Measurements from ENCODE around the gene NT5DC4. TPM values are rescaled to one million over a fixed set of nuclear protein-coding genes. Genes with fewer than 3 reads are reported as not detected.
A peak's percentile ranks its signal among the peaks of the same experiment; 100 is the strongest.

Gene NT5DC4
- total and polyA plus RNA-seq, 2 of the 8 experiments (the other 6 are each of a cell fraction or from before 2014, with no cell fraction given): not detected

DNA sequence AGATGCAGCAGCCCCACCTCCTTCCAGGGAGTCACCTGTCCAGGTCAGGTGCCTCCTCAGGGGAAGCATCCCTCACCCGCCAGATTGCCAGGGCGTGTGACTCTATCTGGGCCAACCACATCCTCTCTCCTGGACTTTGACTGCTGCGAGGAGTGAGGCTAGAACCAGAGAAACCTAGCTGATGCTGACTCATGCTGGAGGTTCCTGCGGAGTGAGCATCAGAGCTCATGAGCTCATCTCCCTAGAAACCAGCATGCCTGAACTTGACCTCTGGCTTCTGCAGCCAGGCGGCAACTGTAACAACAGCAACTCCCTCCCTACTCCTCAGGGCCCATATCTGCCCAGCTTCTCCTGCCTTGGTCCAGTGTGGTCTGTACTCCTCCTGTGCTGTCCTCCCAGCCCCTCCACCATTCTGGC, 28.3 kb upstream of the NT5DC4 start:
- Histone ChIP-seq H2BK5ac (ENCODE audit: low read depth, low read length) (peak overlapping the region; percentile 77; the same call in 1 of the 2 replicates), H3K9me3 (ENCODE audit: insufficient read depth in 2 of 2, low read depth in 1 of 2, low read length in 1 of 2) (no peaks in the 10 kb centered on the region), H2BK15ac (ENCODE audit: low read length) (no peak overlapping the region), H3K23me2 (ENCODE audit: low read depth, low read length) (no peaks in the 10 kb centered on the region), H3K36me3 (ENCODE audit: control insufficient read depth in 2 of 4, insufficient read depth in 4 of 4, low read length in 3 of 4) (no peaks in the 10 kb centered on the region), H4K8ac (ENCODE audit: extremely low read depth, insufficient read depth, low read length) (0 out of 2 replicates have a peak overlapping the region, but pooled peaks have one; percentile 31), H3K23ac (ENCODE audit: insufficient read length) (no peak overlapping the region), H2AK5ac (ENCODE audit: low read depth, low read length) (0 out of 2 replicates have a peak overlapping the region, but pooled peaks have one; percentile 15), H2BK120ac (replicated peaks; ENCODE audit: low read depth, low read length) (peak overlapping the region; percentile 62), H3K4me1 (replicated peaks in 1 of 4; ENCODE audit: control insufficient read depth in 3 of 4, insufficient read depth in 4 of 4, low read length in 3 of 4) (peaks cover 0 to 6% (median 3%) of the 10 kb centered on the region in 4 experiments; a peak in 4 of 7 replicates), H4K20me1 (replicated peaks in 1 of 2; ENCODE audit: control insufficient read depth in 1 of 2, insufficient read depth in 2 of 2, low read length in 2 of 2) (no peaks in the 10 kb centered on the region), H3K4me3 (ENCODE audit: extremely low read depth in 1 of 4, insufficient read depth in 2 of 4, low read depth in 3 of 4, low read length in 4 of 4) (no peak overlapping the region), H2AFZ (ENCODE audit: low read length) (peak overlapping the region; percentile 71; the same call in 1 of the 2 replicates), H3K14ac (ENCODE audit: insufficient read length) (no peak overlapping the region), H4K5ac (ENCODE audit: insufficient read length, low read depth, low read length) (no peak overlapping the region), H3K4me2 (ENCODE audit: insufficient read depth in 1 of 2, low read depth in 2 of 2, low read length in 2 of 2) (no peak overlapping the region), H3K79me1 (ENCODE audit: low read depth, low read length) (no peaks in the 10 kb centered on the region), H3K27ac (ENCODE audit: low read depth, low read length) (no peak overlapping the region), H3K79me2 (ENCODE audit: control insufficient read depth in 1 of 2, insufficient read depth in 2 of 2, low read length in 2 of 2) (no peaks in the 10 kb centered on the region), H3K4ac (replicated peaks; ENCODE audit: insufficient read length, low read depth, low read length) (peak overlapping the region; percentile 60), H3K18ac (ENCODE audit: extremely low read depth, low read length) (no peak overlapping the region; the same call in 1 of the 2 replicates), H4K91ac (replicated peaks; ENCODE audit: insufficient read length, low read length) (peak overlapping the region; percentile 26), H2BK20ac (ENCODE audit: low read length) (no peak overlapping the region; the same call in 1 of the 2 replicates), H3K56ac (replicated peaks; ENCODE audit: insufficient read length, low read depth, low read length) (no peak overlapping the region), H3K9ac (replicated peaks in 1 of 4; ENCODE audit: extremely low read depth in 1 of 4, low read depth in 3 of 4, low read length in 3 of 4) (no peak overlapping the region), H2BK12ac (ENCODE audit: low read depth, low read length) (peak overlapping the region; percentile 35; the same call in 1 of the 2 replicates), H3K27me3 (replicated peaks in 1 of 4; ENCODE audit: control insufficient read depth in 3 of 4, extremely low read depth in 1 of 4, insufficient read depth in 3 of 4, low read length in 3 of 4) (no peaks in the 10 kb centered on the region)
- 74% methylated on average over 5 of the region's 5 CpGs; no CpG with 5 or more reads in 1 of the 2 experiments for WGBS, 2 experiments (ENCODE audit: extremely low coverage in 1 of 2, insufficient coverage in 1 of 2, insufficient read length in 1 of 2, insufficient replicate concordance in 2 of 2, low coverage in 1 of 2, low lambda C conversion rate in 2 of 2, missing lambda C conversion rate in 1 of 2)
- DNase-seq (ENCODE audit: low read depth in 1 of 2, low spot score in 2 of 2) (peak; percentile 13 to 41), FAIRE-seq (no peak)
- ChIA-PET POLR2A (ENCODE audit: partially characterized antibody) (interaction anchor here (1.0 to 1.3 kb wide), 3 partner anchors 27 to 45 kb away, joined by 3 to 4 read pairs (median 3); no protein-coding TSS in a partner anchor), CTCF (ENCODE audit: partially characterized antibody) (interaction anchor here (1.0 to 4.9 kb wide), 12 partner anchors 10 to 193 kb away, joined by 3 to 37 read pairs (median 4); no protein-coding TSS in a partner anchor)
- peak; percentile 65; the same call in 1 of the 2 replicates for TF ChIP-seq JUND (IDR thresholded peaks at IDR 0.05; ENCODE audit: low read length)
- TF ChIP-seq NRF1 (IDR thresholded peaks at IDR 0.05; ENCODE audit: low read depth, low read length): no peak
- no peak for TF ChIP-seq SAP30 (IDR thresholded peaks at IDR 0.05; ENCODE audit: insufficient read depth, insufficient replicate concordance, low read length)
- TF ChIP-seq TBP (IDR thresholded peaks at IDR 0.05; ENCODE audit: low read depth, low read length): no peak
- no peak for TF ChIP-seq SP1 (IDR thresholded peaks at IDR 0.05; ENCODE audit: low read depth, low read length)
- TF ChIP-seq BACH1 (IDR thresholded peaks at IDR 0.05; ENCODE audit: low read length): peak; percentile 87
- TF ChIP-seq, protein P1, sequence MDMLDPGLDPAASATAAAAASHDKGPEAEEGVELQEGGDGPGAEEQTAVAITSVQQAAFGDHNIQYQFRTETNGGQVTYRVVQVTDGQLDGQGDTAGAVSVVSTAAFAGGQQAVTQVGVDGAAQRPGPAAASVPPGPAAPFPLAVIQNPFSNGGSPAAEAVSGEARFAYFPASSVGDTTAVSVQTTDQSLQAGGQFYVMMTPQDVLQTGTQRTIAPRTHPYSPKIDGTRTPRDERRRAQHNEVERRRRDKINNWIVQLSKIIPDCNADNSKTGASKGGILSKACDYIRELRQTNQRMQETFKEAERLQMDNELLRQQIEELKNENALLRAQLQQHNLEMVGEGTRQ (IDR thresholded peaks at IDR 0.05; ENCODE audit: low read length): peak; percentile 56; the same call in 1 of the 2 replicates
- TF ChIP-seq MAFK (IDR thresholded peaks at IDR 0.05; ENCODE audit: low read depth, low read length): peak; percentile 77; the same call in 1 of the 2 replicates
- TF ChIP-seq GABPA (IDR thresholded peaks at IDR 0.05; ENCODE audit: borderline replicate concordance, insufficient read depth, low read length): no peak
- TF ChIP-seq TAF7 (optimal IDR thresholded peaks at IDR 0.05; ENCODE audit: borderline replicate concordance, low read depth, low read length): no peak

All from H1 (cell line).